Nephron progenitor cell (in vitro differentiated cells): Measurements from ENCODE around the gene MYO1D.

Source experiments
- DNase-seq: peaks from one replicate; pipeline ENCODE4 v3.0.0; 2021
- H3K27ac Mint-ChIP-seq: 2 replicates; pipeline ENCODE4 v1.8.0; 2021; ENCODE audit warnings: mild to moderate bottlenecking, moderate library complexity, mixed read lengths
- H3K27me3 Mint-ChIP-seq: 2 replicates; pipeline ENCODE4 v1.8.0; 2021; ENCODE audit warnings: mild to moderate bottlenecking, low read depth, mixed read lengths; ENCODE audit not compliant: poor library complexity
- H3K36me3 Mint-ChIP-seq: 2 replicates; pipeline ENCODE4 v1.8.0; 2021; ENCODE audit warnings: low read depth, mixed read lengths
- H3K4me1 Mint-ChIP-seq: 2 replicates; pipeline ENCODE4 v1.8.0; 2021; ENCODE audit warnings: mixed read lengths
- H3K4me3 Mint-ChIP-seq: 2 replicates; pipeline ENCODE4 v1.8.0; 2021; ENCODE audit warnings: mild to moderate bottlenecking, moderate library complexity, mixed read lengths
- H3K9me3 Mint-ChIP-seq: 2 replicates; pipeline ENCODE4 v1.8.0; 2021; ENCODE audit warnings: mild to moderate bottlenecking, moderate library complexity, mixed read lengths
- CTCF ChIP-seq: fragments of 200-600 bp; sonication (generic); IDR thresholded peaks from 2 replicates; pipeline ENCODE4 v1.5.0; 2021; ENCODE audit warnings: antibody characterized with exemption

MYO1D gene

GRCh38 chr17:32496395-32497073 lies 380.4 kb downstream of the MYO1D start:
- Mint-ChIP-seq H3K4me1 (peaks cover 42% of the 10 kb centered on the region), H3K36me3 (peaks cover 2% of the 10 kb centered on the region), H3K9me3 (no peaks in the 10 kb centered on the region), H3K27me3 (peaks cover 4% of the 10 kb centered on the region), H3K27ac (no peak overlapping the region), H3K4me3 (no peak overlapping the region)
- no peak for TF ChIP-seq CTCF
- DNase-seq = no peak

- TF ChIP-seq CTCF = no peak
- H3K27me3 Mint-ChIP-seq = peaks cover 4% of the 10 kb centered on the region
- no peak overlapping the region for H3K4me3 Mint-ChIP-seq
- H3K4me1 Mint-ChIP-seq = peaks cover 51% of the 10 kb centered on the region
- no peaks in the 10 kb centered on the region for H3K9me3 Mint-ChIP-seq
- H3K36me3 Mint-ChIP-seq = no peaks in the 10 kb centered on the region
- peak; percentile 38 for DNase-seq
- no peak overlapping the region for H3K27ac Mint-ChIP-seq
Observed at GRCh38 chr17:32495359-32496231, 381.3 kb downstream of the MYO1D start.

GRCh38 chr17:32494621-32495358 lies 382.1 kb downstream of the MYO1D start:
- no peak for TF ChIP-seq CTCF
- no peak for DNase-seq
- Mint-ChIP-seq H3K9me3 (no peaks in the 10 kb centered on the region), H3K27me3 (peaks cover 4% of the 10 kb centered on the region), H3K4me3 (no peak overlapping the region), H3K4me1 (peaks cover 59% of the 10 kb centered on the region), H3K36me3 (peaks cover under 1% of the 10 kb centered on the region), H3K27ac (no peak overlapping the region)

- peaks cover 4% of the 10 kb centered on the region for H3K36me3 Mint-ChIP-seq
- no peaks in the 10 kb centered on the region for H3K9me3 Mint-ChIP-seq
- peaks cover 67% of the 10 kb centered on the region for H3K4me1 Mint-ChIP-seq
- H3K27me3 Mint-ChIP-seq = peaks cover 5% of the 10 kb centered on the region
- H3K4me3 Mint-ChIP-seq = no peak overlapping the region
- no peak overlapping the region for H3K27ac Mint-ChIP-seq
- TF ChIP-seq CTCF = no peak
- DNase-seq = no peak
Observed at GRCh38 chr17:32493976-32494513, 382.9 kb downstream of the MYO1D start.

GRCh38 chr17:32493571-32493970 lies 383.4 kb downstream of the MYO1D start:
- H3K9me3 Mint-ChIP-seq = no peaks in the 10 kb centered on the region
- peaks cover 67% of the 10 kb centered on the region for H3K4me1 Mint-ChIP-seq
- peaks cover 4% of the 10 kb centered on the region for H3K27me3 Mint-ChIP-seq
- no peak overlapping the region for H3K27ac Mint-ChIP-seq
- TF ChIP-seq CTCF = no peak
- H3K4me3 Mint-ChIP-seq = no peak overlapping the region
- peaks cover 4% of the 10 kb centered on the region for H3K36me3 Mint-ChIP-seq
- DNase-seq = no peak
